Measurements from ENCODE around the gene UTF1. TPM values are rescaled to one million over a fixed set of nuclear protein-coding genes. Genes with fewer than 3 reads are reported as not detected.

Gene UTF1
- total RNA-seq, 2 experiments from 2014 or later: not detected

GRCh38 chr10:133190225-133190624 is 39.8 kb upstream of the UTF1 start:
- H3K4me1 ChIP-seq (ENCODE audit: insufficient read depth, low read length, poor library complexity, severe bottlenecking): no peaks in the 10 kb centered on the region
- no peak for TF ChIP-seq CTCF (conservative IDR thresholded peaks at IDR 0.05; ENCODE audit: low read length)
- no peak for TF ChIP-seq EZH2phosphoT487 (IDR thresholded peaks at IDR 0.05; ENCODE audit: borderline replicate concordance, low read depth, low read length)
- BruUV-seq (replicated peaks): no TSS peak
- H3K9me3 ChIP-seq (ENCODE audit: low read length): no peaks in the 10 kb centered on the region
- no peaks in the 10 kb centered on the region for H4K20me1 ChIP-seq (ENCODE audit: insufficient read depth, low read length)
- no peaks in the 10 kb centered on the region for H3K9me2 ChIP-seq (ENCODE audit: insufficient read depth, low read length)
- ChIA-PET CTCF (ENCODE audit: unreplicated experiment) (no interaction called here), POLR2A (no interaction called here)
- no peak for DNase-seq (ENCODE audit: low spot score)
- H3K79me2 ChIP-seq (ENCODE audit: insufficient read depth, low read depth, low read length): no peaks in the 10 kb centered on the region
- H3K4me3 ChIP-seq (ENCODE audit: low read depth, low read length, poor library complexity, severe bottlenecking): no peak overlapping the region
- H3K36me3 ChIP-seq (ENCODE audit: insufficient read depth, low read length): no peaks in the 10 kb centered on the region
- no peak overlapping the region for H3K27ac ChIP-seq (ENCODE audit: low read depth, low read length, poor library complexity, severe bottlenecking)
- no peak overlapping the region for H2AFZ ChIP-seq (ENCODE audit: low read length)
- intact Hi-C loops (cut with micrococcal nuclease; ENCODE audit: unreplicated experiment): no loop called here
- no peak overlapping the region for H3K4me2 ChIP-seq (ENCODE audit: low read length)

- ChIA-PET CTCF (ENCODE audit: unreplicated experiment) (no interaction called here), POLR2A (no interaction called here)
- H4K20me1 ChIP-seq (ENCODE audit: insufficient read depth, low read length): no peaks in the 10 kb centered on the region
- DNase-seq (ENCODE audit: low spot score): no peak
- no peak overlapping the region for H3K4me3 ChIP-seq (ENCODE audit: low read depth, low read length, poor library complexity, severe bottlenecking)
- no peak overlapping the region for H3K27ac ChIP-seq (ENCODE audit: low read depth, low read length, poor library complexity, severe bottlenecking)
- TF ChIP-seq EZH2phosphoT487 (IDR thresholded peaks at IDR 0.05; ENCODE audit: borderline replicate concordance, low read depth, low read length): no peak
- no peak for TF ChIP-seq CTCF (conservative IDR thresholded peaks at IDR 0.05; ENCODE audit: low read length)
- no peaks in the 10 kb centered on the region for H3K9me3 ChIP-seq (ENCODE audit: low read length)
- no TSS peak for BruUV-seq (replicated peaks)
- H3K4me1 ChIP-seq (ENCODE audit: insufficient read depth, low read length, poor library complexity, severe bottlenecking): no peaks in the 10 kb centered on the region
- H3K4me2 ChIP-seq (ENCODE audit: low read length): no peak overlapping the region
- no peaks in the 10 kb centered on the region for H3K36me3 ChIP-seq (ENCODE audit: insufficient read depth, low read length)
- H2AFZ ChIP-seq (ENCODE audit: low read length): no peak overlapping the region
- intact Hi-C loops (cut with micrococcal nuclease; ENCODE audit: unreplicated experiment): no loop called here
- no peaks in the 10 kb centered on the region for H3K9me2 ChIP-seq (ENCODE audit: insufficient read depth, low read length)
- H3K79me2 ChIP-seq (ENCODE audit: insufficient read depth, low read depth, low read length): no peaks in the 10 kb centered on the region
Observed at GRCh38 chr10:133191651-133192050, 38.4 kb upstream of the UTF1 start.

- no peak for TF ChIP-seq EZH2phosphoT487 (IDR thresholded peaks at IDR 0.05; ENCODE audit: borderline replicate concordance, low read depth, low read length)
- TF ChIP-seq CTCF (conservative IDR thresholded peaks at IDR 0.05; ENCODE audit: low read length): no peak
- Histone ChIP-seq H2AFZ (ENCODE audit: low read length) (no peak overlapping the region), H3K27ac (ENCODE audit: low read depth, low read length, poor library complexity, severe bottlenecking) (no peak overlapping the region), H3K4me3 (ENCODE audit: low read depth, low read length, poor library complexity, severe bottlenecking) (no peak overlapping the region), H3K36me3 (ENCODE audit: insufficient read depth, low read length) (no peaks in the 10 kb centered on the region), H3K9me2 (ENCODE audit: insufficient read depth, low read length) (no peaks in the 10 kb centered on the region), H3K79me2 (ENCODE audit: insufficient read depth, low read depth, low read length) (no peaks in the 10 kb centered on the region), H3K9me3 (ENCODE audit: low read length) (no peaks in the 10 kb centered on the region), H3K4me1 (ENCODE audit: insufficient read depth, low read length, poor library complexity, severe bottlenecking) (no peaks in the 10 kb centered on the region), H3K4me2 (ENCODE audit: low read length) (no peak overlapping the region), H4K20me1 (ENCODE audit: insufficient read depth, low read length) (no peaks in the 10 kb centered on the region)
- no peak for DNase-seq (ENCODE audit: low spot score)
- POLR2A ChIA-PET: no interaction called here
- CTCF ChIA-PET (ENCODE audit: unreplicated experiment): no interaction called here
- intact Hi-C loops (cut with micrococcal nuclease; ENCODE audit: unreplicated experiment): no loop called here
- no TSS peak for BruUV-seq (replicated peaks)
Observed at GRCh38 chr10:133194151-133194550, 35.9 kb upstream of the UTF1 start.

All from OCI-LY7 (cell line).